ENCODE measurements around the gene SEPTIN1.
A peak's percentile ranks its signal among the peaks of the same experiment; 100 is the strongest.

DNA sequence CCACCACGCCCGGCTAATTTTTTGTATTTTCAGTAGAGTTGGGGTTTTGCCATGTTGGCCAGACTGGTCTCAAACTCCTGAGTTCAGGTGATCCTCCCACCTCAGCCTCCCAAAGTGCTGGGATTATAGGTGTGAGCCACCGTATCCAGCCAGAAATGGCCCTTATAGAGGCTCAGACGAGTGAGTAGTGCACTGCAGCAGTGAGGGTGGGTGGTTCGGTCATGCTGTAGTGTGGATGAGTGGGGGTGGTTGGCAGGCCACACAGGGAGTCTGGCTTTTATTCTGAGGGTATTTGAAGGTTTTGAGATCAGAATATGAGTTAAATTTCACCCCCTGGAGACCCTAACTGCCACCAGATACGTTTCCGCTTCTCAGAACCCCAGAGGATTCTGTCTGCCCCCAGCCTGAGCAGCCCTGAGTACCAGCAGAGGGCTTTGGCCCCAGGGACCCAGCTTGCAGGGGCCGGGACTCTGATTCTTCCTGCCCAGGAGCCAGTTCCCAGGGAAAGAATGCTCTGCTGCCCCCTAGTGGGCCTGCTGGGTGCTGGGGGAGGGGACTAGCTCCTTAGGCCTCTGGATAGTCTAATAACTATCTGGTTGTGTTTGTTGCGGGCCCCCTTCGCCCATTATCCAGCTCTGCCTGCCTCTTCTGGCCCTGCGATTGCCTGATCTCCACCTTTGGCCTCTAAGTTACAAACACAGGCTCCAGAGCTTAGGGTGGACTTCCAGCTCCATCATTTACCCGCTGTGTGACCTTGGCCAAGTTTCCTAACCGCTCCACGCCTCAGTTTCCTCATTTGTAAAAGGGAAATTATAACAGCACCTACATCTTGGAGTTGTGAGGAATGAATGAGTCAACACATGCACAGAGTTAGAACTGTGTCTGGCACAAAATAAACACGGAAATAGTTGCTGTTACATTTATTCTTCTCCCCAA lies 27.0 kb upstream of the SEPTIN1 start:
- no peak for TF ChIP-seq POLR2A (IDR thresholded peaks at IDR 0.05)
- TF ChIP-seq, protein P1, sequence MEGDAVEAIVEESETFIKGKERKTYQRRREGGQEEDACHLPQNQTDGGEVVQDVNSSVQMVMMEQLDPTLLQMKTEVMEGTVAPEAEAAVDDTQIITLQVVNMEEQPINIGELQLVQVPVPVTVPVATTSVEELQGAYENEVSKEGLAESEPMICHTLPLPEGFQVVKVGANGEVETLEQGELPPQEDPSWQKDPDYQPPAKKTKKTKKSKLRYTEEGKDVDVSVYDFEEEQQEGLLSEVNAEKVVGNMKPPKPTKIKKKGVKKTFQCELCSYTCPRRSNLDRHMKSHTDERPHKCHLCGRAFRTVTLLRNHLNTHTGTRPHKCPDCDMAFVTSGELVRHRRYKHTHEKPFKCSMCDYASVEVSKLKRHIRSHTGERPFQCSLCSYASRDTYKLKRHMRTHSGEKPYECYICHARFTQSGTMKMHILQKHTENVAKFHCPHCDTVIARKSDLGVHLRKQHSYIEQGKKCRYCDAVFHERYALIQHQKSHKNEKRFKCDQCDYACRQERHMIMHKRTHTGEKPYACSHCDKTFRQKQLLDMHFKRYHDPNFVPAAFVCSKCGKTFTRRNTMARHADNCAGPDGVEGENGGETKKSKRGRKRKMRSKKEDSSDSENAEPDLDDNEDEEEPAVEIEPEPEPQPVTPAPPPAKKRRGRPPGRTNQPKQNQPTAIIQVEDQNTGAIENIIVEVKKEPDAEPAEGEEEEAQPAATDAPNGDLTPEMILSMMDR (IDR thresholded peaks at IDR 0.05) = peak in 1 of 3 donors; percentile 70

Data from lower leg skin (tissue), 3 donors.